GM18951 (cell line): ENCODE data around the gene ST6GALNAC5.

Source experiments
- POLR2A ChIP-seq: IDR thresholded peaks from 4 replicates; pipeline ENCODE4 v1.6.1; 2011; ENCODE audit warnings: mild to moderate bottlenecking; ENCODE audit not compliant: insufficient read length, insufficient read depth; ENCODE audit errors: extremely low read depth
- in situ Hi-C: fragments of 300-500 bp; cut with MboI; formaldehyde crosslinking; loops from one replicate; pipeline ENCODE4 v1.12.0; 2022; ENCODE audit warnings: low sequenced_read_pairs, mixed read lengths, inconsistent platforms; ENCODE audit not compliant: unreplicated experiment

ST6GALNAC5 gene

GRCh38 chr1:77076759-77077158, 209.5 kb downstream of the ST6GALNAC5 start:
- in situ Hi-C loops = no loop called here
- TF ChIP-seq POLR2A = no peak

- no peak for TF ChIP-seq POLR2A
- in situ Hi-C loops = no loop called here
Measured at GRCh38 chr1:77081834-77082233, 214.6 kb downstream of the ST6GALNAC5 start.

GRCh38 chr1:77084457-77084856, 217.2 kb downstream of the ST6GALNAC5 start:
- TF ChIP-seq POLR2A = no peak
- in situ Hi-C loops = no loop called here

- in situ Hi-C loops = no loop called here
- TF ChIP-seq POLR2A = no peak
Measured at GRCh38 chr1:77085109-77085508, 217.8 kb downstream of the ST6GALNAC5 start.

- no peak for TF ChIP-seq POLR2A
- in situ Hi-C loops = no loop called here
Measured at GRCh38 chr1:77089756-77090155, 222.5 kb downstream of the ST6GALNAC5 start.

GRCh38 chr1:77095236-77095635, 228.0 kb downstream of the ST6GALNAC5 start:
- no peak for TF ChIP-seq POLR2A
- in situ Hi-C loops = no loop called here

GRCh38 chr1:77096496-77097255, 229.4 kb downstream of the ST6GALNAC5 start:
- no peak for TF ChIP-seq POLR2A

GRCh38 chr1:77100875-77101274, 233.6 kb downstream of the ST6GALNAC5 start:
- in situ Hi-C loops = no loop called here
- TF ChIP-seq POLR2A = no peak

More at GRCh38 chr1:77096496-77097255, 229.4 kb downstream of the ST6GALNAC5 start:
- in situ Hi-C loops = no loop called here

- TF ChIP-seq POLR2A = no peak
- in situ Hi-C loops = no loop called here
Measured at GRCh38 chr1:77103486-77103885, 236.2 kb downstream of the ST6GALNAC5 start.

- in situ Hi-C loops = no loop called here
- no peak for TF ChIP-seq POLR2A
Measured at GRCh38 chr1:77104672-77105071, 237.4 kb downstream of the ST6GALNAC5 start.
